Mononuclear cell (primary cell): ENCODE results near the gene TK1. TPM values are rescaled to one million over a fixed set of nuclear protein-coding genes. Genes with fewer than 3 reads are reported as not detected.

Experiments used
- H3K27me3 ChIP-seq: 2 replicates; pipeline ENCODE4 v1.6.0; 2011; ENCODE audit warnings: low read length, control low read depth; ENCODE audit not compliant: insufficient read depth
- H3K4me1 ChIP-seq: 2 replicates; pipeline ENCODE4 v1.5.1; 2011; ENCODE audit warnings: mild to moderate bottlenecking, low read length, control low read depth; ENCODE audit not compliant: insufficient read depth
- H3K4me3 ChIP-seq: 2 replicates; pipeline ENCODE4 v1.5.1; 2011; ENCODE audit warnings: mild to moderate bottlenecking, low read length, moderate library complexity
- H3K9me3 ChIP-seq: 2 replicates; pipeline ENCODE4 v1.5.1; 2011; ENCODE audit warnings: low read depth, mild to moderate bottlenecking, control low read depth, low read length
- total RNA-seq: library from RNA; depleted of rRNA; stranded (reverse); fragments of >200 nt; gene quantifications from one replicate; pipeline ENCODE4 v1.2.3, GENCODE V29; 2012

TK1 gene
- total RNA-seq, 1 donor, result 0.94 TPM

GRCh38 chr17:78159575-78160158 is 27.2 kb downstream of the TK1 start:
- Histone ChIP-seq H3K4me1 (peaks cover 31% of the 10 kb centered on the region), H3K4me3 (no peak overlapping the region), H3K27me3 (no peaks in the 10 kb centered on the region), H3K9me3 (no peaks in the 10 kb centered on the region)

DNA sequence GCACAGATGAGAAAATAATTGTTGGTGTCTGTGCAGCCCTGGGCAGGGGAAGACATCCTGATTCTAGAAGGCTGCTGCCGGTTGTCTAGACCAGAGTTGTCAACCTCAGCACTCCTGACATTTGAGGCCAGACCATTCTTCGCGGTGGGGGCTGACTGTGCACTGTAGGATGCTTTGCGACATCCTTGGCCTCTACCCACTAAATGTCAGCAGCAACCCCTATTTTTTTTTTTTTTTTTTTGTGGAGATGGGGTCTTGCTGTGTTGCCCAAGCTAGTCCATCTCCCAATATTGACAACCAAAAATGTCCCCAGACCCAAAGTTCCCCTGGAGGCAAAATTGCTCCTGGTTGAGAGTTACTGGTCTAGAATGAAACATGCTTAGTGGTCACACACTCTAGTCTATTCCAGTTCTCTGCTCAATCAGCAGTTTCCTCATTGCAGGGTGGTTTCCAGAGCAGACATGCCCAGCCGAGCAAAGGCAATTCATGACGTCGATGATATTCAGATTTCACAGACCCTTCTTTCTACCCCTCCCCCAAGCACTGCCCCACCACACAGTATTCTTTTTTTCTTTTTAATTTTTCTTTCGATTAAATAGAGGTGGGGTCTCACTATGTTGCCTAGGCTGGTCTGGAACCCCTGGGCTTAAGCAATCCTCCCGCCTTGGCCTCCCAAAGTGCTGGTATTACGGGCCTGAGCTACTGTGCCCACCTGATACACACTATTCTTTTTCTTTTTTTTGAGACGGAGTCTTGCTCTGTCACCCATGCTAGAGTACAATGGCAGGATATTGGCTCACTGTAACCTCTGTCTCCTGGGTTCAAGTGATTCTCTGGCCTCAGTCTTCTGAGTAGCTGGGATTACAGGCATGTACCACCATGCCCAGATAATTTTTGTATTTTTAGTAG is 31.7 kb downstream of the TK1 start:
- no peak overlapping the region for H3K4me3 ChIP-seq
- peaks cover 54% of the 10 kb centered on the region for H3K4me1 ChIP-seq
- H3K9me3 ChIP-seq, result no peaks in the 10 kb centered on the region
- H3K27me3 ChIP-seq, result no peaks in the 10 kb centered on the region

GRCh38 chr17:78151514-78152008 is 35.3 kb downstream of the TK1 start:
- no peaks in the 10 kb centered on the region for H3K27me3 ChIP-seq
- no peaks in the 10 kb centered on the region for H3K9me3 ChIP-seq
- H3K4me1 ChIP-seq, result peaks cover 59% of the 10 kb centered on the region
- H3K4me3 ChIP-seq, result no peak overlapping the region

GRCh38 chr17:78148286-78149016 is 38.4 kb downstream of the TK1 start:
- no peaks in the 10 kb centered on the region for H3K27me3 ChIP-seq
- peaks cover 66% of the 10 kb centered on the region for H3K4me1 ChIP-seq
- H3K9me3 ChIP-seq, result no peaks in the 10 kb centered on the region
- H3K4me3 ChIP-seq, result no peak overlapping the region

DNA sequence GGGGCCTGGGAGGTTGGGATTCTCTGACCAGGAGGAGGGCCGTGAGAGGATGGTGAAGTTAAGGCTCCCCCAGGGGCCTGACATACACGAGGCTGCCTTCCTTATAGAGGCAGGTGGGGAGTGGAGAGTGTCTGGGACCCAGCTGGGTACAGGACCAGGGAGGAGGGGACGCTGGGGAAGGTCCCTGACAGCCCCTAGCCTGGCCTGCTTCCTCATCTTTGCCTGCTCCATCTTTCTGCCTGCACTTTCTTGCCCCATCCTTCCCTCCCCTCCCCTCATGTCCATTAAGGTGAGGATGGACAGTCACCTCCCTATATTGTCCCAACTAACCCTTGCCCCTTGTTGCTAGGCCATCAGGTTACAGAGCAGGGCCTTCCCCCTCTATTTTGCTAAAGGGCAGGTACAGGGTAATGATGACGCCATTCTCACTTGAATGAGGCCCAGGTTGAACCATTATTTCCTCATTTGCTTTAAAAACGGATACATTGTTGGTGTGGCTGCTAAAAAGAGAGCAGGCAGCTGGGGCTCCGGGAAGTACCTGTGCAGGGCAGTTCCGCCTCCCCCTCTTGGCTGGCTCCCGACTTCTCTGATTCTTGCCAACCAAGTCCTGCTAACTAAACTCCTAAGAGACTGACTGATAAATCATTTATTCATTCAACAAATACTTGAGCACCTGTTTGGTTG is 39.4 kb downstream of the TK1 start:
- Histone ChIP-seq H3K4me1 (peaks cover 69% of the 10 kb centered on the region), H3K27me3 (no peaks in the 10 kb centered on the region), H3K4me3 (no peak overlapping the region), H3K9me3 (no peaks in the 10 kb centered on the region)

- H3K27me3 ChIP-seq, result no peaks in the 10 kb centered on the region
- H3K4me1 ChIP-seq, result peaks cover 71% of the 10 kb centered on the region
- no peaks in the 10 kb centered on the region for H3K9me3 ChIP-seq
- H3K4me3 ChIP-seq, result no peak overlapping the region
These were observed 40.0 kb downstream of the TK1 start for GRCh38 chr17:78146881-78147280.

DNA sequence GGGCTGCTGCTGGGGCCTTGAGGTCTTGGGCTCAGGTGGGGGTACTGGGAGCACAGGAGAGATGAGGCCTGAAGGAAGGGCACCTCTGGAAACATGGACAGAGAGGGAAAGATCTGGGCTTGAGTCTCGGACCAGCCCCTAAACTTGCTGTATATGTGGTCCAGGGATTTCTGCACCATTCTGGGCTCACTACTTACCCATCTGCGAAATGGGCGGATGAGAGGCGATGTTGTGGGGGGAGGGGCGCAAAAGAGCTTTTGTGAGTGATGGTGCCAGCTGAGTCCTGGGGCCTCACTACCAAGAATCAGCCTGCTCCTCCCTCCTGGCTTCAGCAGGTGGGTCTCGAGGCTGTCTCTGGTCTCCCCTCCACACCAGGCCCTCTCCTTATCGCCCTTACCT is 40.4 kb downstream of the TK1 start:
- Histone ChIP-seq H3K27me3 (no peaks in the 10 kb centered on the region), H3K9me3 (no peaks in the 10 kb centered on the region), H3K4me3 (no peak overlapping the region), H3K4me1 (peaks cover 71% of the 10 kb centered on the region)

GRCh38 chr17:78144736-78145641 is 41.9 kb downstream of the TK1 start:
- H3K4me3 ChIP-seq, result no peak overlapping the region
- no peaks in the 10 kb centered on the region for H3K27me3 ChIP-seq
- no peaks in the 10 kb centered on the region for H3K9me3 ChIP-seq
- peaks cover 84% of the 10 kb centered on the region for H3K4me1 ChIP-seq

DNA sequence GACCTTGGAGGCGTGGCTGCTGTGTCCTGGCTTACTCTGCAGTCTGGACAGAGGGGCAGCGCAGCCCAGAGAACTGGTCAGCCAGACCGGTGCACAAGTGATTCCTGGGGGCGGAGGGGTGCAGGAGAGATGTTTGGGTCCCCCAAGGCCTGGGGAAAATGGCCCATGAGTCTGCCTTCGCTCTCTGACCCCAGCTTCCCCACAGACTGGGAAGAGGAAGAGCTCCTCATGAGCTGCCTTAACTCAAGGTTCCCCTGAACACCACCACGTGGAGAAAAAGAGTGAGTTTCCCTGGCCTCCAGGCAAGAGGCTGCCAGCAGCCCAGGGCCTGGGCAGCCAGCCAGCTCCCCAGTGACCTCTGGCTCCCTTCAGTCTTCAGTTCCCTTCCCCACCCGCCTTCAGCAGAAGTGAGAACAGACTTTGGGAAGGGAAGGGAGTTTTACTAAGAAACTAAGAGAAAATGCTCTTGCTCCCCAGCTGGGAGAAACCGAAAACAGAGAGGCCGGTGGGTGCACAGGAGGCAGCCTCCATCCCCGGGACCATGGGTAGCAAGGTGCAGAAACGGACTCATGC is 42.6 kb downstream of the TK1 start:
- no peak overlapping the region for H3K4me3 ChIP-seq
- peaks cover 92% of the 10 kb centered on the region for H3K4me1 ChIP-seq

GRCh38 chr17:78143214-78144146 is 43.4 kb downstream of the TK1 start:
- Histone ChIP-seq H3K9me3 (no peaks in the 10 kb centered on the region), H3K27me3 (no peaks in the 10 kb centered on the region), H3K4me3 (no peak overlapping the region), H3K4me1 (peaks cover 95% of the 10 kb centered on the region)

More for the DNA sequence above, 42.6 kb downstream of the TK1 start:
- Histone ChIP-seq H3K27me3 (no peaks in the 10 kb centered on the region), H3K9me3 (no peaks in the 10 kb centered on the region)

GRCh38 chr17:78142119-78142861 is 44.6 kb downstream of the TK1 start:
- Histone ChIP-seq H3K27me3 (no peaks in the 10 kb centered on the region), H3K9me3 (no peaks in the 10 kb centered on the region), H3K4me1 (peaks cover 95% of the 10 kb centered on the region), H3K4me3 (no peak overlapping the region)

- Histone ChIP-seq H3K4me3 (no peak overlapping the region), H3K9me3 (no peaks in the 10 kb centered on the region), H3K27me3 (no peaks in the 10 kb centered on the region), H3K4me1 (peaks cover 95% of the 10 kb centered on the region)
These were observed 45.3 kb downstream of the TK1 start for GRCh38 chr17:78141437-78142118.
